T-cell (primary cell): ENCODE data around the gene NDST1. TPM values are rescaled to one million over a fixed set of nuclear protein-coding genes. Genes with fewer than 3 reads are reported as not detected.

ENCODE experiments used
- ATAC-seq, 4 experiments: fragments of 200-7000 bp in 3 of 4; fragments of 150-1000 bp in 1 of 4; cut with Tn5 transposase; replicated peaks in 1 of 4; 1 replicate in 3 of 4; 2 replicates in 1 of 4; pipeline ENCODE4 v1.10.0; 2021; ENCODE audit warnings: moderate library complexity in 3 of 4, mild to moderate bottlenecking in 2 of 4, moderate number of reproducible peaks in 1 of 4
- CTCF ChIA-PET, 2 donors: fragments of 300-600 bp; sonication (Branson Sonifier 250); formaldehyde crosslinking; loops; one replicate each; lab custom pipeline; 2022; ENCODE audit warnings: antibody characterized with exemption in 2 of 2; lab: Charles Lee
- POLR2A ChIA-PET, 2 donors: fragments of 300-600 bp; sonication (Branson Sonifier 250); formaldehyde crosslinking; loops; one replicate each; lab custom pipeline; 2022; ENCODE audit warnings: antibody characterized with exemption in 2 of 2; lab: Charles Lee
- DNase-seq, 35 experiments: peaks; one replicate each; pipeline versions ENCODE4 v3.0.0 to v3.0.0-alpha.2; 2013 to 2023
- H3K27ac ChIP-seq: one replicate; pipeline ENCODE4 v1.5.1; 2013; ENCODE audit warnings: low read length
- H3K27me3 ChIP-seq, 2 experiments: replicated peaks in 1 of 2; 1 replicate in 1 of 2; 2 replicates in 1 of 2; pipeline versions ENCODE4 v1.6.1 to v1.7.0; 2013; ENCODE audit warnings: low read length in 1 of 2, mixed read lengths in 1 of 2; ENCODE audit not compliant: control insufficient read depth in 2 of 2, insufficient read depth in 2 of 2; ENCODE audit errors: extremely low read depth in 1 of 2
- H3K36me3 ChIP-seq, 2 donors: 1 replicate in 1 of 2; 2 replicates in 1 of 2; pipeline versions ENCODE4 v1.6.1 to v1.7.0; 2013; ENCODE audit warnings: low read length in 1 of 2; ENCODE audit not compliant: control insufficient read depth in 2 of 2, insufficient read depth in 1 of 2; ENCODE audit errors: extremely low read depth in 1 of 2
- H3K4me1 ChIP-seq, 2 experiments: 1 replicate in 1 of 2; 2 replicates in 1 of 2; pipeline versions ENCODE4 v1.6.1 to v1.7.0; 2013; ENCODE audit warnings: low read length in 2 of 2, mixed read lengths in 1 of 2; ENCODE audit not compliant: insufficient read depth in 2 of 2, control insufficient read depth in 1 of 2; ENCODE audit errors: extremely low read depth in 1 of 2
- H3K4me3 ChIP-seq, 2 donors: 1 replicate in 1 of 2; 2 replicates in 1 of 2; pipeline versions ENCODE4 v1.5.1 to v1.7.0; 2013; ENCODE audit warnings: mild to moderate bottlenecking in 2 of 2, low read length in 1 of 2, moderate library complexity in 1 of 2; ENCODE audit not compliant: control insufficient read depth in 1 of 2; ENCODE audit errors: extremely low read depth in 1 of 2
- H3K9me3 ChIP-seq: 2 replicates; pipeline ENCODE4 v1.7.0; 2013
- H3K27ac Mint-ChIP-seq, 2 donors: one replicate each; pipeline ENCODE4 v1.8.0; 2020 to 2021; ENCODE audit warnings: mild to moderate bottlenecking in 2 of 2, mixed read lengths in 2 of 2
- H3K27me3 Mint-ChIP-seq, 2 donors: one replicate each; pipeline ENCODE4 v1.8.0; 2021 to 2022; ENCODE audit warnings: mixed read lengths in 2 of 2
- H3K36me3 Mint-ChIP-seq: one replicate; pipeline ENCODE4 v1.8.0; 2021; ENCODE audit warnings: mixed read lengths
- H3K4me1 Mint-ChIP-seq, 3 donors: one replicate each; pipeline ENCODE4 v1.8.0; 2020 to 2022; ENCODE audit warnings: mixed read lengths in 3 of 3, mild to moderate bottlenecking in 1 of 3
- H3K4me3 Mint-ChIP-seq, 3 donors: one replicate each; pipeline ENCODE4 v1.8.0; 2020 to 2022; ENCODE audit warnings: mild to moderate bottlenecking in 3 of 3, mixed read lengths in 3 of 3, moderate library complexity in 3 of 3
- H3K9me3 Mint-ChIP-seq, 3 donors: one replicate each; pipeline ENCODE4 v1.8.0; 2020 to 2022; ENCODE audit warnings: mixed read lengths in 3 of 3
- WGBS: methylation state at CpG from one replicate; pipeline ENCODE4 v1.1.5; 2013; ENCODE audit warnings: missing lambda C conversion rate; ENCODE audit not compliant: insufficient coverage; 5-methylcytosine and 5-hydroxymethylcytosine counted together
- total RNA-seq, 35 experiments: library from RNA in 6 of 35; stranded (reverse) in 6 of 35; fragments of 120-200 nt in 1 of 35; gene quantifications; one replicate each; pipeline versions ENCODE4 v1.2.1 to v1.2.4 and lab custom pipeline; 2013 to 2026

Gene NDST1
- total RNA-seq, 5 donors from 2014 or later (not counting 1 experiment from before 2014, with no cell fraction given): 0.83 to 2.0 (median 1.2) TPM

GRCh38 chr5:150481708-150481965, 26.3 kb upstream of the NDST1 start:
- H3K27me3 ChIP-seq: peaks cover 0 to 18% of the 10 kb centered on the region in 2 experiments
- POLR2A ChIA-PET: no interaction called here
- no peak for DNase-seq
- H3K36me3 ChIP-seq: no peaks in the 10 kb centered on the region
- H3K27ac ChIP-seq: no peak overlapping the region
- H3K9me3 Mint-ChIP-seq: no peaks in the 10 kb centered on the region
- H3K36me3 Mint-ChIP-seq: no peaks in the 10 kb centered on the region
- no peak for ATAC-seq
- no peak overlapping the region for H3K4me3 ChIP-seq
- peaks cover 2 to 4% of the 10 kb centered on the region in 2 donors for H3K27me3 Mint-ChIP-seq
- peaks cover 0 to 3% (median 3%) of the 10 kb centered on the region in 3 donors for H3K4me1 Mint-ChIP-seq
- 73% methylated on average over 5 of the region's 6 CpGs for WGBS
- H3K27ac Mint-ChIP-seq: no peak overlapping the region
- H3K9me3 ChIP-seq: no peaks in the 10 kb centered on the region
- H3K4me3 Mint-ChIP-seq: no peak overlapping the region
- peaks cover 0 to 10% of the 10 kb centered on the region in 2 experiments for H3K4me1 ChIP-seq
- CTCF ChIA-PET: no interaction called here

- Mint-ChIP-seq H3K4me1 (peaks cover 0 to 4% (median 3%) of the 10 kb centered on the region in 3 donors), H3K27me3 (peaks cover 0 to 4% of the 10 kb centered on the region in 2 donors), H3K36me3 (no peaks in the 10 kb centered on the region), H3K4me3 (no peak overlapping the region), H3K27ac (no peak overlapping the region), H3K9me3 (no peaks in the 10 kb centered on the region)
- no peaks in the 10 kb centered on the region for H3K9me3 ChIP-seq
- peaks cover 0 to 21% of the 10 kb centered on the region in 2 experiments for H3K27me3 ChIP-seq
- H3K4me1 ChIP-seq: peaks cover 0 to 14% of the 10 kb centered on the region in 2 experiments
- no peak overlapping the region for H3K4me3 ChIP-seq
- H3K27ac ChIP-seq: no peak overlapping the region
- no peak for ATAC-seq
- CTCF ChIA-PET: no interaction called here
- DNase-seq: no peak
- WGBS: 68% methylated on average over 3 of the region's 6 CpGs
- H3K36me3 ChIP-seq: no peaks in the 10 kb centered on the region
- POLR2A ChIA-PET: no interaction called here
Observed at GRCh38 chr5:150481972-150482406, 25.9 kb upstream of the NDST1 start.

- no peak overlapping the region for H3K27ac ChIP-seq
- peaks cover 0 to 31% of the 10 kb centered on the region in 2 experiments for H3K27me3 ChIP-seq
- peaks cover 8 to 12% (median 10%) of the 10 kb centered on the region in 3 donors for H3K4me1 Mint-ChIP-seq
- ChIA-PET POLR2A (no interaction called here), CTCF (no interaction called here)
- ATAC-seq (no peak), DNase-seq (peak in 1 of 35 experiments; percentile 4)
- 42% methylated on average over 20 of the region's 28 CpGs for WGBS
- H3K36me3 Mint-ChIP-seq: no peaks in the 10 kb centered on the region
- H3K9me3 ChIP-seq: no peaks in the 10 kb centered on the region
- H3K4me1 ChIP-seq: peaks cover 0 to 14% of the 10 kb centered on the region in 2 experiments
- peak overlapping the region in 1 of 2 donors; percentile 32 for H3K27ac Mint-ChIP-seq
- H3K9me3 Mint-ChIP-seq: no peaks in the 10 kb centered on the region
- no peaks in the 10 kb centered on the region for H3K36me3 ChIP-seq
- peaks cover 7 to 19% of the 10 kb centered on the region in 2 donors for H3K27me3 Mint-ChIP-seq
- H3K4me3 ChIP-seq: peak overlapping the region; percentile 46 to 52
- peak overlapping the region; percentile 59 to 79 (median 74) for H3K4me3 Mint-ChIP-seq
Observed at GRCh38 chr5:150484964-150485692, 22.8 kb upstream of the NDST1 start.

GRCh38 chr5:150485693-150486401, 22.1 kb upstream of the NDST1 start:
- DNase-seq (peak in 16 of 35 experiments; percentile 2 to 37 (median 11)), ATAC-seq (peak; percentile 47 to 56 (median 53))
- Mint-ChIP-seq H3K9me3 (no peaks in the 10 kb centered on the region), H3K4me1 (peaks cover 8 to 12% (median 10%) of the 10 kb centered on the region in 3 donors), H3K27me3 (peaks cover 7 to 19% of the 10 kb centered on the region in 2 donors), H3K4me3 (peak overlapping the region in 2 of 3 donors; percentile 59 to 79), H3K36me3 (no peaks in the 10 kb centered on the region), H3K27ac (no peak overlapping the region)
- Histone ChIP-seq H3K27me3 (peaks cover 0 to 33% of the 10 kb centered on the region in 2 experiments), H3K4me3 (peak overlapping the region; percentile 46 to 52), H3K27ac (no peak overlapping the region), H3K9me3 (no peaks in the 10 kb centered on the region), H3K36me3 (no peaks in the 10 kb centered on the region), H3K4me1 (peaks cover 0 to 14% of the 10 kb centered on the region in 2 experiments)
- CTCF ChIA-PET: interaction anchor here in 1 of 2 donors (0.5 kb wide), 1 partner anchor 298 kb away, joined by 3 read pairs; no protein-coding TSS in a partner anchor
- 2% methylated on average over 70 of the region's 90 CpGs for WGBS
- POLR2A ChIA-PET: no interaction called here

GRCh38 chr5:150486402-150487198, 21.3 kb upstream of the NDST1 start:
- Histone ChIP-seq H3K27me3 (peaks cover 0 to 34% of the 10 kb centered on the region in 2 experiments), H3K36me3 (no peaks in the 10 kb centered on the region), H3K4me1 (peaks cover 0 to 14% of the 10 kb centered on the region in 2 experiments), H3K4me3 (peak overlapping the region; percentile 59 to 60), H3K27ac (no peak overlapping the region), H3K9me3 (no peaks in the 10 kb centered on the region)
- Mint-ChIP-seq H3K9me3 (no peaks in the 10 kb centered on the region), H3K4me3 (peak overlapping the region; percentile 62 to 69 (median 67)), H3K27ac (peak overlapping the region in 1 of 2 donors; percentile 48), H3K27me3 (peaks cover 7 to 19% of the 10 kb centered on the region in 2 donors), H3K4me1 (peaks cover 8 to 12% (median 10%) of the 10 kb centered on the region in 3 donors), H3K36me3 (no peaks in the 10 kb centered on the region)
- 3% methylated on average over 20 of the region's 60 CpGs for WGBS
- peak; percentile 61 to 67 (median 64) for ATAC-seq
- POLR2A ChIA-PET: no interaction called here
- peak in 29 of 35 experiments; percentile 7 to 65 (median 26) for DNase-seq
- CTCF ChIA-PET: interaction anchor here (0.5 to 0.8 kb wide), 5 partner anchors 19 to 1219 kb away, joined by 3 to 4 read pairs (median 3); partner anchors contain the start of gene GPX3 (in 1 of the 2)
